GM21786 (cell line): ENCODE data around the gene SETBP1.
A peak's percentile ranks its signal among the peaks of the same experiment; 100 is the strongest.

Experiments
- ATAC-seq: cut with Tn5 transposase; IDR thresholded peaks from one replicate; pipeline ENCODE4 v1.9.1; 2021; ENCODE audit not compliant: unreplicated experiment

SETBP1 gene

DNA sequence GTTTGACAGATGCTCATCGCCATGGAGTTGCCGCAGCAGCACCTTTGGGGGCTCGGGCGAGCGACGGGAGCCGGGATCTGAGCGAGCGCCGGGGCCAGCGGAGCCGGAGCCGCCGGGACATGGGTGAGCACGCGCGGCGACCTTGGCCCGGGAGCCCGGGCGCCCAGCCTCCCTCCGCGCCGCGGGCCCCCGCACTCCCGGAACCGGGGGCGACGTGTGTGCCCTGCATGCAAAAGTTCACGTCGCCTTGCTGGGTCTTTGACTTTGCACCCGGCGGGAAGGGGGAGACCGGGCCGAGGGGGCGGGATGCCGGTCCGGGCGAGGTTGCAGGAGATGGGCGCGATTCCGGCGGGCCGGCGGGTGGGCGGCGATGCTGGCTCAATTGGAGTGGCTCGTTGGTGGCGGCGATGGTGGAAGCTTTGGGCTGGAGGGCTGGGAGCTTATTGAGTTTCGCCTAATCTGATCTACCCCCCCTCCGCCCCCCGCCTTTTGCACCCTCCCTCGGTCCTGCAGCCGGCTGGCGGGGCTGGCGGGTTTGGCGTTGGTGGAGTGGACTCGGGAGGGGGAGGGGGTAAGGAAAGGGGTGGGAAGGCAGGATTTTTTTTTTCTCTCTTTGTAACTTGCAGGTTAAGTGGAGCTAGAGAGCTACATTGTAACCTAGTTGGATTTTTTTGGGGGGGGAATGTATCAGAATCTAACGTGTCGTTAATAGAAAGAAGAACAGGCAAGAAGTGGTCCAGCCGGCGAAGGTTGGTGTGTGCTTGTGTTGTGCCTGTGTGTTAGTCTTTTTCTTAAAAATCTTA is at the start of gene SETBP1:
Gene SETBP1, plus strand, starts transcription at position 616 of the 803 bp plus-strand sequence. CDS start 20,459 bp downstream, outside the sequence.
- ATAC-seq = no peak

DNA sequence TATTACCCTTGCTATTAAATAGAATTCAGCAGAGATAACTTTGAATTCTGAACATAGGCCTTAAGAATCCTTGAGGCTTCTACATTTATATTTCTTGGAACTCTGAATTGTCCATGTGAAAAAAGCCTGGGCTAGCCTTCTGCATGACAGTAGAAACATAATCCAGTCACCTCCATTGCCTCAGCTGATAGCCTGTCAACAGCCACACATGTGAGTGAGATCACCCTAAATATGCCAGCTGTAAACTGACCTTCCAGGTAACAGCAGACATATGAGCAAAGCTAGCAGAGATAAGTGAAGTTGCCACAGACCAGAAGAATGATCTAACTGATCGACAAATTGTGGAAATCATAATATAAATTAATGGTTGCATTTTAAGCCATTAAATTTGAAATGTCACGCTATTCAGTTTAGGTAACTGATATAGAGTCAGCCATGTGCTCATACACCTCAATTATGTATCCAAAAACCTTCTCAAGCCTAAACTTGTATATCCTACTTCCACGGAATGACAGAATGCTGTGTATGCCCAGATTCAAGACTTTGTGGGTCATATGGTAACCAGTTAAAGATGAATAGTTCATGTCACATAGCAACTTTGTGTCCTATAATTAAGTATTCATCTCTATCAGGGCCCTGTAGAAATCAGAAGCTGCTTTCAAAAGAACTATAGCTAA is 48.1 kb upstream of the SETBP1 start:
- no peak for ATAC-seq

DNA sequence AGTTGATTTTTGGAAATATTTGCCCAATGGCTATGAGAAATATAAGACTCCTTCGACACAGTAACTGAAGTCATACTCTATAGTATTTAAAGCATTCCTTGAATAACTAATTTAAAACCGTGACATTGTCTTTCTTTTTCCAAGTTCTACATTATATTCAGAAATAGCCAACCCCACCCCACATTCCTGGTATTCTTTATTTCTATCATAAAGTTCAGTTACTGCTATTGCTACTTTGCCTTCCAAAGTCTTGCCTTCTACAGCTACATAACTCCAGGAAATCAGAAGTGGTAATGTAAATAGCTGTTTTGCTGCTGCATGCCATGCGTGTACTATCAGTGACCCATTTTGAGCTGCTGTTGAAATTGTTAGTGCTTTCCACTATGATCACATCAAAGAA is 45.1 kb upstream of the SETBP1 start:
- ATAC-seq = no peak

DNA sequence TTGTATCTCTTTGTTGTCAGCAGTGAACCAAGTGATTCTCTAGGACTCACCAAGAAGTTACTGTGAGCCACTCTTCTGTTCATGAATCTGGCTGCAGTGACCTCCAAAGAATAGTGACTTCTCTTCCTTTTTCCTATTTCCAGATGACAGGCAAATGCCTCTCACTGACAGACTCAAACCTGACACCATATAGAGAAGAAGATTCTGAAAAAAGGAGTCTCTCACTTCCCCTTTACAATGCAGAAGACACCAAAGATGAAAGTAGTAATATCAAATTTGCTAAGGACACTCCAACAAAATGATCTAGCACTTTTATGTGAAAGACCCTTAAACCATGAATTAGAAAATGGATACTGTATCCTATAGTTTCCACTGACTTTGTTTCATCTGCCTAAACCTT is 44.4 kb upstream of the SETBP1 start:
- ATAC-seq = peak; percentile 61

DNA sequence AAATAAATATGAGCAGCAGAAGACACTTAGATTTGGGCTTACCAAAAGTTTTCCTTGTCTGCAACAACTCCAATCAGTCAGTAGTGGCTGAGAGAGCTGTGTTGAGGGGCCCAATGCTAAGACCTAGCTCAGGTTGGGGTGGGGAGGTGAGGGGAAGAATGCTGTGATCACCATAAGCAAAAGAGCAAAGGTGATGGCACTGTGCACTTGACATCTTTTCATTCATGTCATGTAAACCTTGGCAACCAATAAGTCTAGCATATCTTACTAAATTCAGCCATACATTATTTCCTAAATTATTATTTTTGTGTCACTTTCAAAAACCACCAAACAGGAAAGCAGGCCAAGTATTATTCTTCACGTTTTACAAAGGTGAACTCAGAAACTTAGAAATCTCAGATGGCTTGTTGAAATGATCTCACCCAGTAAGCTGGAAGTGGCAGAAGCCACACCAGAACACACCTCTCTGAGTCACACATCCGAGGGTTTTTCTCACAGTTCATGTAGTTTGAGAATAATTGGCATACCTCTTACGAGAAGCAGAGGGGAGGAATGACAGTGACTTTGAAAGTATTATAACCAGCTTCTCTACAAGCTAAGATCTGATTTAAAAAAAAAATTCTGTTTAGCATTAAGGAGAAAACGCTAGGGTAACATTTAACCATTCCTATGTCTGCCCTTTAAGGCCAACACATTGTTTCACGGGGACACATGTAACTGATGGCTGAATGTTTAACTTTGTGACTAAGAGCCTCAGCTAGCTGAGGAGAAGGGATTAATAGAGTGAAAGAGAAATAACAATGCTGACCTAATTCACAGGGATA is 43.3 kb upstream of the SETBP1 start:
- no peak for ATAC-seq

DNA sequence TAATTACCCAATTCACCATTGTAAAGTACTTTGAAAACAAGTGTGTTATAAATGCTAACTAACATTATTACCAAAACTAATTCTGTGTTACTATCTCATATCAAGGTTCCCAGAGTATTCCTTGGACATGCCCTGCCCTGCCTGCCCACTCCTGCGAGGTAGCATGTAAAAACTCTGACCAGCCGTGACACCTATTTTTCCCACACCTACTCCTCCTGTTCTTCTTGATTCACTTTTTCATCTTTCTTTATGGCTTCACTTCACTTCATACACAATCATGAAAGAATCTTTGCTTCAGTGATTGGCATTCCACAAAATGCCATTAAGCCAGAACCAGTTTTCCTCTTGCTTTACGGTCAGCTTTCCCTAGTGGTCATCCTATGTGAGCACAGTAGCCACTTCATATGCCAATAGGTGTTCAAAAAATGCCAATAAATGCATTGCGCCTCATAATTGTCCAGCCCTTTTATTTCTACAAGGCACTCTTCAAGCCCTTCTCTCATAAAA is 42.6 kb upstream of the SETBP1 start:
- no peak for ATAC-seq

DNA sequence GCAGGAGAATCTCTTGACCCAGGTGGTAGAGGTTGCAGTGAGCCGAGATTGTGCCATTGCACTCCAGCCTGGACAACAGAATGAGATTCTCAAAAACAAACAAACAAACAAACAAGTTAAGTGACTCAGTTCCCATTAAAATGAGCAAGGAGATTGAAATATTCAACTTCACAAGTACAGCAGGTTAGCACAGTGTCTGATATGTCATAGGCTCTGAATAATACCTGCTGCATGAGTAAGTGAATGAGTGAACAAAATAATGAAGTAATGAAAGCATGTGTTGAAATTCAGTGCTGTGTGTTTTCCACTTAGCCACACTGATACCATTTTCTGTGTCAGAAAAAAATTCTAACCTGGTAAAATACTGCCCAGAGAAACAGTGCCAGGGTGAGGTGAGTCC is 41.9 kb upstream of the SETBP1 start:
- ATAC-seq = no peak

DNA sequence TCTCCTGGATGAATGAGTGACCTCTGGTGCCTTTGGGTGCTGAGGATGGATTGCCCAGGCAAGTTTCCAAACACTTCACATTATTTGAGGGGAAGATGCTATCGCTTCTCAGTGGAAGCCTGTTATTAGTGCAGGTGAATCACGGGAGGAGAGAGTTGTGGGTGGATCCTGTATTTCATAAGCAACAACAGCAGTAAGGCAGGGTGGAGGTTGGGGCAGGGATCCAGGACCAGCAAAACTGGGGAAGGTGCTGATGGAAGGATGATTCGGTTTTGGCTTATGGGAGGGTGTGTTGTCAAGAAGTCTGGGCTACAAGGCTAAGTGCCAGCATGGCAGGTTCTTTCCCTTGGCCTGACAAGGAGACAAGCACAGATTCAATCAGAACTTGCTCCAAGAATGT is 37.7 kb upstream of the SETBP1 start:
- no peak for ATAC-seq

DNA sequence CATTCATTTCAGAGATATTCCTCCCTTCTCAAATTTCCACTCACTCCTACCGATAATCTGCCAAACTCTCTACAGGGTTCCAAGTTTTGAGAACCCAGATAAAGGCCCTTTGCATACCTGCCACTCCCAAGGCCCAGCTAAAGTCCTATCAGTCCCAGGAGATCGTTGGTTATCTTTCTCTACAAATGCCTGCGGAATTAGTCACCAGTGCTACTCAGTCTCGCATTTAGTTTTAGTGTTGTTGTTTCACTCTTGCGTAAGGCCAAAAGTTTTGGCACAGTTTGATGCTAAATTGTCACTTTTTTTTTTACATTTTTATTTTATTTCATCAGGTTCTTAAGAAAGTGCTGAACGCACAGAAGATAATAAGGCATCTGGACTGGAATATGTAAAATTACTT is 29.2 kb upstream of the SETBP1 start:
- ATAC-seq = no peak

DNA sequence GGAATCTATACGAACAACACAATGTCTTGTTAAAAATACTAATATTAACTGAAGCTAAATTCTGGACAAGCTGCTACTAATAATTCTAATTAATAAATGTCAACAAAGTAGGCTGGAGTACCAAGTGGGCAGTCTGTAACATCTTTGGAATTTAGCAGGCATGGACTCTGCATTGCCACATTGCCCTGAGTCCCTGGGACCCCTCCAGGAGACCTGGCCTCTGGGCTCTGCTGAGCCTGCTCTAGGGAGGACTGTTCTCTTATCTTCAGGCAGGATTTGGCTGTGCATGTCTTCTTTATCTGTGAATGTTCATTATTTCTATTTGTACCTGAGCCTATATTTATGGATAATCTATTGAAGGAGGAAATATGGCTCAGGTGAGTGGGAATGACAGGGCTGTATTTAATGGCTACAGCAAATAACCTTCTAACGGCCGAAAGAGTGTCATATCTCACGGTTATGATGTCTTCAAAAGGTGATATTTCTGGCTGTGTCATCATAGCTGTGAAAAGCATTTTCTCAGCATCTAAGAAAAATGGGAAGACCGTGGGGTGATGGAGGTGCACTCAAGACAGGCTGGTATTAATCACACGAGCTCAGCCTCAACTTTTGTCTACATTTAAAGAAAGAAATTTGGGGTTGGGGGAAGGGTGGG is 28.6 kb upstream of the SETBP1 start:
- no peak for ATAC-seq

DNA sequence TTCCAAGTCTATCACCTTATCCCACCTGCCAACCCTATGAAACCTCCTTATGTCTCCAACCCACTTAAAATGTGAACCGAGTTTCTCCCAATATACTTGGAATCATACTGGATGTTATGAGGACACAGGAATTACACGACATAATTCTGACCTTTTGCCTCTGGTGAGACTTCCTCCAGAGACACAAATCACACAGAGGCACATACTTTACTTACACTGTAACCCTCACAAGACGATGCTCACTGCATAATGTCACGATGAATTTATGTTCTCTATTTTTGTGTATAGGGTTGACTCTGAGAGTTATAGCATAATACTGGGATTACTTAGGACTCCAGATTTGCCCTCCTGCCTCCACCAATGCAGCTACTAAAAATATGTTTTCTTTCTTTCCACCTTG is 28.0 kb upstream of the SETBP1 start:
- ATAC-seq = no peak

DNA sequence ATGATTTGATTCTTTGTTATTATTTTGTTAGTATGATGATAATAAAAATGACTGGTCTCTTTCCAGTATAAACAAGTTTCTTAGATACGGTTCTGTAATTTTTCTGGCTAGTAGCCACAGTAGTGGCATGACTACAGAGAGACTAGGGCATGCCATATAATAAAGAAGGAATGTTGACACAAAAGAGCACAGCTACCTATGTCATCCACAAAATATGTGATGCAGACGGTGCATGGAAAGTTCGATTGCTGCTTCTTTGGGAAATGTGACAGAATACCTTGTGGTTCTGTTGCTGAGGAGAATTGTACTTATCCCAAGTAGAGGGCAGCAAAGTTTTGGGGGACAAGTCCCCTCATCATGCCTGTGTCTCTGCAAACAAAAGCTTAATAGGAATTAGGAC is 26.1 kb upstream of the SETBP1 start:
- no peak for ATAC-seq

DNA sequence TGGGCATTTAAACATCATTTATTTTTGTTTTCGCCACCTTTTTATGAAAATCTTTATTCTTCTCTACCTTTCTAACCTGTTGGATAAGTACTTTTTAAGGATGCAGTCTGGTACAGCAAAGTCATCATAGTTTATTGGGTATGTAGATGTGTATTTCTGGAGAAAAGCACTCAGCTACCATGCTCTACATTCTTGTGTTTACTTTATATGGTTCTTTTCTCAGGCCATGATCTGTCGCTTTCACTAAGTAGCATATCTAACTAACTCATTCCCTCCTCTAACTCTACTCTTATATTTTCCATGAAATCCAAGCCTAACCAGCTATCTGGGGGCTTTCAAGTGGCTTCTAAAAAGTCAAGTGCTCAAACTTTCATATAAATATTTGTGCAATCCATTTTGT is 25.3 kb upstream of the SETBP1 start:
- no peak for ATAC-seq

DNA sequence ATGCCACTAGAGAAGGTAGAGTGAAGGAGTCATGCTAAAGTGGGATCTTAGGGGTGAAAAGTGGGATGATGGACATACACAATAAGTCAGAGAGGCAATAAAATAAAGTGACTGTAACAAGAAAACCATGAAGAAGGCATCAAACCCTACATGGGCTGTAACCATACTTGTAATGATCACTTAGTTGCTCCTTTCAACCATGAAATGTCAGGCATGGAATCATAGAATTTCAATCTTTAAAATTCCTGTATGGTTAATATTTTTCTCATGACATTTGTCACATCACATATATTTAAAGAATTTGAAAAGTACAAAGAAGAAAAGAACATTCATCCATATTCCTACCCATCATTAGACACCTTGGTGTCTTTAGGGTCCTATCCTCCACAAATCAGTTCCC is 20.9 kb upstream of the SETBP1 start:
- ATAC-seq = no peak

DNA sequence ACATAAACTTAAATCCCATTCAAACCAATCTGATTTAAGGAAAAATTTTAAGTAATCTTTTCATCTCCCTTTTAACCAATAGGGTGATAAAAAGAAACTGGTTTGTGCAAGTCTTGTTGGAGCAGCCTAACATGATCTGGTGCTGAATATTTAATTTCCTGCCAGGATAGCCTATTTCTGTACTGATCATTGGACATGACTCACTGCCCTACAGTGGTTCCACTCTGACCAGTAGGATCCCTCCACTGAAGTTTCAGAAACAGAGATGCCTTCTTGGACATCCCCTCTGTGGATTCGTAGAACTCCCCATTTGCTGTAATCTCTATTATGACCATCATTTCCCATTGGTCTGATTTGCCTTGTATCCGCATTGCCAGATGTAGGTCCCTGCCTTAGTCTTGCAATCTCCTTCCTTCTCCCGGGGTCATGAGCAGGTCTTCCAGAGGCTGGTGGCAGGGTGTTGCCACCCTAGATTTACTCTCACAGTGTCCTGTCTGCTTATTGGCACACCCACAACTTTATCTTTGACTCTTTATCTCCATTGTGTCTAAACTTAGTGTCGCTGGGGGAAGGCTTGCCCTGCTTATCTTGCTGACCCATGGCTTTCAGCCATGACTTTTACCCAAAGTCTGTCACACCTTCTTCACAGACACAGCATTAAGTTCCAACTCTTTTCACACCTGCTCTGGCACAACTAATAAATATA is 12.3 kb upstream of the SETBP1 start:
- no peak for ATAC-seq

DNA sequence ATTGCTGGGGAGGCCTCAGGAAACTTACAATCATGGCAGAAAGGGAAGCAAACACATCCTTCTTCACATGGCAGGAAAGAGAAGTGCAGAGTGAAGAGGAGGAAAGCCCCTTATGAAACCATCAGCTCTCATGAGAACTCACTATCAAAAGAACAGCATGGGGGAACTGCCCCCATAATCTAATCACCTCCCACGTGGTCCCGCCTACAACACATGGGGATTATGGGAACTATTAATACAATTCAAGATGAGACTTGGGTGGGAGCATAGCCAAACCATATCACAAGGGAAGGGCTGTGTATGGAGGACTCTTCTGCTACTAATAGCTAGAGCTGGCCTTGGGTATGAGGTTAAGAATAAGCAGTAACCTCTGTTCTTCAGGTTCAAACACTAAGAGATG is 8.8 kb upstream of the SETBP1 start:
- no peak for ATAC-seq

DNA sequence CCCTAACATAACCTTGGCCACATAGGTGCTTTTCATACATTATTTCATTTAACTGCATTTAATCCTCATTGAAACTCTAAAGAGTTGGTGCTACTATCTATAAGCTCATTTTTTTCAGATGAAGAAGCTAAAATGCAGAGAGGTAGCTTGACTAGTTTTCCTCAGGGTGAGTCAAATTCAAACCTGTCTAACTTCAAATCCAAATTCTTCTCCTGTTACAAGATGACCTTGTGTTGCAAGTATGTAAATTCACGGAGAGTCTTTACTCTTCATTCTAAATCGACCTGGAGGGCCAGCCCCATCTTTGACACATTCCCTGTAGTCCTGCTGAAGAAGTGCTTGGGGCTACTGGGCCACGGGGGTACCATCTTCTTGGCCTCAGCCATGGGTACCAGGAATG is 8.2 kb upstream of the SETBP1 start:
- no peak for ATAC-seq

DNA sequence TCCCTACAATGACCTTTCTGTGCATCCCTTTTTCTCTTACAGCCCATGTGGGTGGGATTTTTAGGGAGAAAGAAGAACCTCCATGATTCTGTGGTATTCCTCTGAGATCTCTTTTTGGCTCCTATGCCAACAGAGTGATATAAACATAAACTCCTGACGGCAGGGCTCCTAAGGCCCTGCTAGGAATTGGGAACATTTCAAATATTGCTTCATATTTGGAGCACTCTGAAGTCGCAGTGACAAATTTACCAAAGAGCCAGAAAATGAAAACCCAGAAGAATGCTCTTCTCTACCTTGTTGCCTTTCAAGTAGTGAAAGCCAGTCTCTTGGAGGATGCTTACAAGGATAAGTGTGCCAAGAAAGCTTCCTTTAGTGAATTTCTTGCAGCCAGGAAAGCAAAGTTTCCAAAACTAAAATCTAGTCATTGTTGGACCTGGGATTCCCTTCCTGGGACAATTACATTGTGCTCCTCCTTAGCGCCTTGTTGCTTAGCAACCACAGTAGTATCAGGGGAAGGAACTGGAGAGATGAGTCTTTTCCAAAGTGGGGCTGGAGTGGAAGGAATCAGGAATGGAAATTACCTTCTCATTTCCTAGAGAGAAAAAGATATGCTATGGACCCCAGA is 7.3 kb upstream of the SETBP1 start:
- no peak for ATAC-seq

DNA sequence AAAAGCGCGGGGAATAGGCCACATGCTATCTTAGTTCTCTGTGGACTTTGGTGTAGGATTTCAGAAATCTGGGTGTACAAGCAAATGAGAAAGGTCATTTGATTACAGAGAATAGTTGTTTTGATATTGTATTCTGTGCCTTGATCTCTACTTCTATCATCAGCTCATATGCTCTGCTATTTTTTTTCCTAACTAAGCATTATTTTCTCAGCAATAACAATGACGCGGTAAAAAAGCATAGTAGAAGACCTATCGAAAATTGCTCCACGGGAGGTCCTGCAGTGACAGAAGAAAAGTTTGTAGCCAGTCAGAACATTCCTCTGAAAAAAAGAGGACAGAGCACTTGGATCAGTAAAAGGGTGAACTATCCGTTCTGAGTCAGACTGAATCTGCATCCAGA is 2.8 kb upstream of the SETBP1 start:
- no peak for ATAC-seq

DNA sequence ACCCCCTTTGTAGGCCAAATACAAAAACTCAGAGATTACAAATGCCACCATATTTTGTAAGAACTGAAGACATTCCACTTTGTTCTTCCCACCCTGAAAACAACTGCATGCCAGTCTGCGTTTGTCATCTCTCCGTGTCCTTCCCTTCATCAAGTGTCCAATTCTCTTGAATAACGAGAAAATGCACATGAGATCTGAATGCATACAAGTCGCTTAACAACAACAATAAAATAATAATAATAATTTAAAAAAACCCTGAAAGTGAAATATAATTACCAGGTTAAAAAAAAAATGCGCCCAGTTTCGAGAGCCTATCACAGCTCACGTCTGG is 2.0 kb upstream of the SETBP1 start:
- ATAC-seq = no peak
